HG03469 (cell line): Measurements from ENCODE around the gene TIGD2.
A peak's percentile ranks its signal among the peaks of the same experiment; 100 is the strongest.
"Not testable (repeated sequence)": the region's sequence is repeated elsewhere in the genome, so short reads cannot be mapped to it uniquely, and the experiment has no call there.

Source experiments
- ATAC-seq: cut with Tn5 transposase; IDR thresholded peaks from one replicate; pipeline ENCODE4 v1.9.1; 2021; ENCODE audit warnings: mild to moderate bottlenecking, moderate library complexity, moderate number of reproducible peaks; ENCODE audit not compliant: unreplicated experiment

Gene TIGD2

GRCh38 chr4:89119166-89119565 is 7.8 kb downstream of the TIGD2 start:
- ATAC-seq, result no peak

GRCh38 chr4:89119836-89120235 is 8.5 kb downstream of the TIGD2 start:
- ATAC-seq, result no peak

DNA sequence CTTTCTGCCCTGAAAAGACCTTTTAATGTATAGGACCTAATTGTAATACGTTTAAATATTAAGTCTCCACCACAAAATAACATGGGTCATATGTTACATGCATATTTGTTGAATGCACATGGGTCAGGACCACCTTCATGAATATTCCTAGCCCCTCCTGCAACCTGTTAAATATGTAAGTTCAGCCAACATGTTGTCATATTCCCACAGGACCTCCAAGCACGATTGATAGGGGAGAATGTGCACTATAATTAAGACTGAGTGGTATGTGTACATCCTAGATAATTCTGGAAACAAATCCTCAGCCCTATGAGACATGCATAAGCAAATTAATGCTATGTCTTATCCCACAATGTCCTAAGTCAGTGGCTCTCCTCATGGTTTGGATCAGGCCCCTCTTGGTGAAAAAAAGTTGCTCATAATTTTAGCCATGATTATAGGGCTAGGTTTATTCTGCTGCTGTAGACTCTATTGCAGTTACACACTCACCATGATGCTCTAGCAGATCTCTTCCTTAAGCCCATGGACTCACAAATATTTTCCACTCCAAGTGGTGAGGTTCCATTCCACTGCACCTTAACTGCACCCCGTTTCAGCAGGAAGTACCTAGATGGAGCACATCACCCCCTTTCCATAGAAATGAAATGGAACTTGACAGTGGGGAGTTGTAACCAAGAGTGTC is 10.2 kb downstream of the TIGD2 start:
- no peak for ATAC-seq

GRCh38 chr4:89123451-89123851 is 12.1 kb downstream of the TIGD2 start:
- ATAC-seq, result no peak

GRCh38 chr4:89125901-89126782 is 14.8 kb downstream of the TIGD2 start:
- ATAC-seq, result no peak

DNA sequence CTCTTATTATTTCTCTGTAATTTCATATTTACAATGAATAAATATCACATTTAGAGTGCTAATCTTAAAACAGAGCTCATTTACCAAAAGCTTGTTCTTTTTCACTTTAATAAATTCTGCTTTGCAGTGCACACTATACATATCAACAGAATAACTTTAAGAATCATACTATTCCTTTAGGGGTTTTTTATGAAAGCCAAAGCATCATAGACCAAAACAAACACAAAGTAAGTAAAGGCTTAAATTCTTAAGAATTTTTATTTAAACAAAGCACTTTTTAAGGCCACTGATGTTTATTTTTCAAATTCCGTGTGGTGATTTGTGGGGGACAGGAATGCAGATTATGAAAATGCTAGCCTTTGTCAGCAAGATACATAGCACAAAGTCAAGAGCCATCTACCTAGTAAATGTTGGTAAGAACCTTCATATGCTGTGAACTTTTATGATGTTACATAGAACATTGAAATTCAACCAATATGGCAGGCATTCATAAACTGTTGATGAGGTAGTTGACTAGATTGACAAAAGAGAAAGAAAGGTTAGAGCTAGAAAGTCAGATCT is 17.8 kb downstream of the TIGD2 start:
- no peak for ATAC-seq

DNA sequence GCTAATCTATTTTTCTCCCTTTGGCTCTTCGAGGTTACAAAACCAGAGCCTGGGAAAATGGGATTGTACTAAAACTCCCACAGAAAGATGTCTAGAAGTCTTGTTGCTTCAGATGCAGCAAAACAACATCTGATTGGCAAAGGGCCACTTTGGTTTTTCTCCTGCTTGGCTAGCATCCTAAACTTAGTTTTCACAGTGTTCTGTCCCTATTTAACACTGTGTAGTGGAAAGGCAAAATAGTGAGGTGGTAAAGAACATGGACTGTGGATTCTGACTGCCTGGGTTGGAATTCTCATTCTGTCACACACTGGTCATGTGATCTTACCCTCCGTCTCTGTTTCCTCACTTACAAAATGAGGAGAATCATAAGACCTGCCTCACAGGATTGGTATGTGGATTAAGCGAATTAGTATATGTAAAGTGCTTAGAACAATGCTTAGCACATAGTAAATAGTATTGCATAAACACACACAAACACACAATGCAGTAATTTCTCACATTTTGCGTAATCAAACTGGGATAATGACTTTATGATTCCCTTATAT is 23.5 kb downstream of the TIGD2 start:
- ATAC-seq, result no peak

GRCh38 chr4:89136525-89136924 is 25.2 kb downstream of the TIGD2 start:
- no peak for ATAC-seq

DNA sequence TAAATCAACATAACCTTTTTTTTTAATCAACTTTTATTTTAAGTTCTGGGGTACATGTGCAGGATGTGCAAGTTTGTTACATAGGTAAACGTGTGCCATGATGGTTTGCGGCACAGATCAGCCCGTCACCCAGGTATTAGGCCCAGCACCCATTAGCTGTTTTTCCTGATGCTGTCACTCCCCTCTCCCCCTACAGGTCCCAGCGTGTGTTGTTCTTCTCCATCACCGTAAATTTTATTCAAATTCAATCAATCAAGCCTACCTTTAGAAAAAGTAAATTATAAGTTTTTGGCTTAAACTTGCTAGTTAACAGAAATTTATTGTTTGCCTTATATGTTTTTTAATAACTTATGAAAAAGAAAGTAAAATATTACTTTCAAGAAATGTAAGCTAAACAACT is 25.9 kb downstream of the TIGD2 start:
- no peak for ATAC-seq

- no peak for ATAC-seq
These were observed 26.4 kb downstream of the TIGD2 start for GRCh38 chr4:89137695-89138094.

DNA sequence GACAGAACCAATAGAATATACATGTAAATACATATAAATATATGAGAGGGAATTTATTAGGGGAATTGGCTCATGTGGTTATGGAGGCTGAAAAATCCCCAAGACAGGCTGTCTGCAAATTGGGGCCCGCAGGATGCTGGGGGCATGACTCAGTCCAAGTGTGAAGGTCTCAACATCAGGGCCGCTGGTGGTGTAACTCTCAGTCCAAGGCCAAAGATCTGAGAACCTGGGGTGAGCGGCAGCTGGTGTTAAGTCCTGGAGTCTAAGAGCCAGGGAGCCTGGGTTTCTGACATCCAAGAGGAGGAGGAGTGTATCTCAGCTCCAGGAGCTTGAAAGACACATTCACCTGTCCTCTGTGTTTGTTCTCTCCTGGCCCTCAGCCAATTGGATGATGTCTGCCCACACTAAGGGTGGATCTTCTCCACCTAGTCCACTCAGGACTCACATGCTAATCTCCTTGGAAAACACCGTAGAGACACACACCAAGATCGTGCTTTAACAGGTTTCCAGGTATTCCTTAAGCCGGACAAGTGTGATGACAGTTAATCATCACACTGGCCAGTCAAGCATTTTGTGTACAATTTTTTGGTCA is 28.9 kb downstream of the TIGD2 start:
- ATAC-seq, result no peak

DNA sequence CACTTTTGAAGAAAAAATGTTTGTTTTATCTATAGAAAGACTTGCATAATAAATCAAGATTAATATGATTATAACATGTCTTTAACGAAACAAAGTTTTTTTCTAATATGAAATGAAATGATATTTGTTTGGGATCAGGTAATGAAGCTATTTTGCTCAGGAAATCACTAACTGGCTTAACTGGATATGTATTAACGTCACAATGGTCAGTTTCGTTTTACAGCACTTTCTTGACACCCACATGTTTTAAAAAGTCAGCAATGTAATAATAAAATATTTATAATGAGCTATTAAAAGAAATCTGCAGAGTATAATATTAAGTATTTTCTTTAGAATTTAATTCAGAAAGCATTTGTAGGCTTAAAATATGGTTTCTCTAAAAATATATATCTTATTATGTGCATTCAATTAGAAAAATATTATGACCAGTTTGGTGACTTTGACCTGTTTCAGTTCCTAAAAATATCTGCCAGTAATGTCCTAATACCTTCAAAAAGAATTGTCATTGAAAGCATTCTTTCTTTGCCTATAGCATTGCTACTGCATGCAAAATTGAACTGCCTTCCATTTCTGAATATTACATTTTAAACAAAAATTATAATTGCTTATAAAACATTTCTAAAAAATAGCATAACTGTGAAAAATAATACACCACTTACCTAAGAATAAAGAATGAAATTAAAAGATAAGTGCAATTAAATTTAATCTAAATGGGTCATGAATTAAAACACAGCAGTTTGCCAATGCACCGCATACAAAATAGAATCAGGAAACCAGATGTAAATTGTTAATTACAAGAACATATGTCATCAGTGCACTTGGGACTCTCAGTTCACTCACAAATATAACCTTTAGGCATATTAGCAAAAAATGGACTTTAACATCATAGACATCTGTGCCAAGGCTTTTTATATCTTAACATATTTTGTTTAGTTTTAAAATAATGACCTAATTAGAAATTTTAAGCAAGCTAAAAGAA is 31.6 kb downstream of the TIGD2 start:
- ATAC-seq, result peak; percentile 86

- not testable (repeated sequence) for ATAC-seq
These were observed 33.3 kb downstream of the TIGD2 start for GRCh38 chr4:89144652-89145051.

DNA sequence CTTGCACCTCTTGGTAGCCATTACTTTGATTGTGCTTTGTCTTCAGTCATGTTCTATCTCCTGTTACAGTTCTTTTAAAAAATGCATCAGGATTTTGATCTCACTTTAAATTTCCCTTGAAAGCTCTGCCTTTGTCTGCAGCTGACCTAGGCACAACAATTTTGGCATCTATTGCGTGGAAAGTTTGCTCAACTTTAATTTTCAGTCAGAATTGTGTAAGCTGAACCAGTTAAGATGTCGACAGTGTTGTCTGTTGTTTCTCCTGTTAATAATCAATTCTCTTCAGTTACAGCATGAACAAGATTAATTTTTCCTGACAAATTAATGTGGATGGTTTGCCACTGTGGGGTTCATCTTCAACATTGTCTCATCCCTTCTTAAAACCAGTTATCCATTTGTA is 34.9 kb downstream of the TIGD2 start:
- ATAC-seq, result no peak

GRCh38 chr4:89152972-89153371 is 41.6 kb downstream of the TIGD2 start:
- no peak for ATAC-seq

GRCh38 chr4:89156174-89156914 is 45.0 kb downstream of the TIGD2 start:
- no peak for ATAC-seq

DNA sequence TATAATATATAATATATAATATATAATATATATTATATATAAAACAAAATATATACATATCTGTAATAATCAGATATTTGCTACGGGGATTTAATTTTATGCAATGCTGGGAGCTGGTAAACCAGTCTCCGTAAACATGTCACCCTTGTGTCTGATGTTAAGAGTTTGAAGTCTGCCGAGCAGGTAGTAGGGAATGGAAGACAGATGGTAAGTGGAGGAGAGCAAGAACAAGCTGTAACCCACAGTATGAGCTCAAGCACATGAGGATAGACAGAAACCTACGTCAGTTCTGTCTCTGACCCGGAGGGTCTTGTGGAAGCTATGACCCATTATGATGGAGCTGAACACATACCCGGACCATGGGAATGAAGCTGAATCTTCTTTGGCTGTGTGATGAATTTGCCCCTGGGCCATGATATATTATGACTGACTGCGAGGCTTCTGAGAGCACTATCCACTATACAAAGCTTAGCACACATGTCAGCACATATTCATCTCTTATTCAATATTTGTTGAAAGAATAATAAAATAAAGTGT is 46.2 kb downstream of the TIGD2 start:
- ATAC-seq, result no peak

- peak; percentile 55 for ATAC-seq
These were observed 47.7 kb downstream of the TIGD2 start for GRCh38 chr4:89158884-89159503.

GRCh38 chr4:89160806-89161205 is 49.5 kb downstream of the TIGD2 start:
- ATAC-seq, result no peak
